SW480 (cell line): Measurements from ENCODE around the gene LRIG1.
"Not testable (repeated sequence)": the region's sequence is repeated elsewhere in the genome, so short reads cannot be mapped to it uniquely, and the experiment has no call there.

Source experiments
- DNase-seq: peaks from one replicate; pipeline ENCODE4 v3.0.0-alpha.2; 2016; ENCODE audit warnings: low spot score

Gene LRIG1

DNA sequence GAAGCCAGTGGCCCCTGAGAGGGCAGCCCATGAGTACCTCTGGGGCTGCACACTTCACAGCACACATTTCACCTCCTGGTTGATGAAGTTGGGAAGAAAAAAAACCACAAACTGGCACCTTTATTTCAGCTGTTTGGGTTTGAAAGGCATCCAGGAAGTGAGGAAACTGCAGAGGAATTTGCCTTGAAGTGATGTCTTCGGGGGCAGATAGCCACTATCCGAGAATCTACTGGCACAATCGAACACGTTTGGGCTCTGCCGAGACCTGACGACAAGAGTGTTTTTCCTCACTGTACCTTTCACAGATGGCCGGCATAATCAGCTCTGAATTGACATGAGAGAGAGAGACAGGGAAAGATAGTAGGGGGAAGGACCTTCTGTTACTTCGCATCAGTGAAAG lies 59.7 kb downstream of the LRIG1 start:
- DNase-seq = peak; percentile 35

GRCh38 chr3:66439666-66440344 lies 61.0 kb downstream of the LRIG1 start:
- no peak for DNase-seq

GRCh38 chr3:66438046-66438445 lies 62.8 kb downstream of the LRIG1 start:
- DNase-seq = no peak

DNA sequence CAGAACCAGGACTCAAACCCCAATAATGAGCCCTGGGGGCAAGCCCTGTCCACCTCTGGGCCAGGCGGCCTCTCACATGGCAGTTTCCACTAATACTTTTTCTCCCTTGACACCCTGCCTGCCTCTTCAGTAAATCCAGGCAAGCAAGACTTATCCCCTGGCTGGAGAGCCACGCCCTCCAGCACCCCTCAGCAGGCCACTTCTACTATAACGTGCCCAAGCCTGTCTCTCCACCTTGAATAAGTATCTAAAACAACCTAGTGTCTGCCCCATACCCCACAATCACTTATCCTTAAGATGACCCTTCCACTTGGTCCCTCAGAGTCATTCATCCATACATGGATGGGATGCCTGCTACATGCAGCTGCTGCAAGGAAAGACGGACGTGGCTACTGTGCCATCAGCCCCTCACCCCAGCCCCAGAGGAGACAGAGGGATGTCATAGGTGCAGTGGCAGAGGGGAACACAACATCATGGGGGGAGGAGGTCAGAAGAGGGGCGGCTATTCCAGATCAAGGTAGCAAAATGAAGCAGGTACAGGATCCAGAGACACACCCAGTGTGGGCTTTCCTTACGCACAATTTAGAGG lies 63.4 kb downstream of the LRIG1 start:
- DNase-seq = no peak

- DNase-seq = no peak
These were observed 64.8 kb downstream of the LRIG1 start for GRCh38 chr3:66435989-66436388.

DNA sequence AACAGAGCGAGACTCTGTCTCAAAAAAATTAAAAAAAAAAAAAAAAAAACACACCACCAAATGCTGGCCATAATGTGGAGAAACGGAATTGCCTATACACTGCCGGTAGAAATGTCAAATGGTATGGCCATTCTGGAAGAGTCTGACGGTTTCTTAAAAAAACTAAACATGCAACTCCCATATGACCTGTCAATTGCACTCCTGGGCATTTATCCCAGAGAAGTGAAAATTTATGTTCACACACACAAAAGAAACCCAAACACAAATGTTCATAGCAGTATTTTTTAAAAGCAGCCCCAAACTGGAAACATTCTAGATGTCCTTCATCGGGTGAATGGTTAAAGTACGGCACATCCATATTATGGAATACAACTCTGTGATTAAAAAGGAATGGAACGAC lies 66.1 kb downstream of the LRIG1 start:
- no peak for DNase-seq

DNA sequence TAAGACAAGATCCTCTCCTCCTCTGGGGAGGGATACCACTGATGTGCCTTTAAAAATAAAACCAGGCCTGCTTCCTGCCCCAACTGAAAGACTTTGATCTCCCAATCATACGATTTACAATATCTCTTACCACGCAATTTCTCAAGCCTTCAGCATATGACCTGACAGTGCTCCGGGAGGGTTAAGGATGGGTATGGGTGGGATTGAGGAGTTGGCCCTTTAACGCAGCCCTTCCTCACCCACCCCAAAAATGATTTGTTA lies 67.4 kb downstream of the LRIG1 start:
- DNase-seq = no peak

GRCh38 chr3:66432767-66433521 lies 67.9 kb downstream of the LRIG1 start:
- DNase-seq = no peak

GRCh38 chr3:66432041-66432766 lies 68.6 kb downstream of the LRIG1 start:
- no peak for DNase-seq

GRCh38 chr3:66431494-66431893 lies 69.3 kb downstream of the LRIG1 start:
- no peak for DNase-seq

DNA sequence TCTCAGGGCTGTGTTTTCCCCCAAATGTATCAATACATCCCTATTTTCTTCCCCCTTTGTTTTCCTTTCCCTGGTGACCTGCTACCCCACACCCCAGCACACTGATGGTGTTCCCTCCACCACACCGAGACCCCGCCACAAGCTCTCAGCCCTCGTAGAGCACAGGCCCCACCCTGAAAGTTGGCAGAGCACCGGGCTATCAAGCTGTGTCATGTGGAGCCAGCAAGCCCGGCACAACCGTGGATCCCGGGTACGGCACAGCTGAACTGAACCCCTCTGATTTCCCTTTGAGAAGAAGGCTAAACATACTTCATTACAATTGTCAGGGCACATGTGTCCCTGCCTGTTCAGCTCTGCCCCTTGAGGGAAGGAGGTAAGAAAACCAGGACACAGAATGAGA lies 69.9 kb downstream of the LRIG1 start:
- no peak for DNase-seq

- DNase-seq = peak; percentile 18
These were observed 72.1 kb downstream of the LRIG1 start for GRCh38 chr3:66428733-66429132.

- no peak for DNase-seq
These were observed 72.8 kb downstream of the LRIG1 start for GRCh38 chr3:66427951-66428474.

DNA sequence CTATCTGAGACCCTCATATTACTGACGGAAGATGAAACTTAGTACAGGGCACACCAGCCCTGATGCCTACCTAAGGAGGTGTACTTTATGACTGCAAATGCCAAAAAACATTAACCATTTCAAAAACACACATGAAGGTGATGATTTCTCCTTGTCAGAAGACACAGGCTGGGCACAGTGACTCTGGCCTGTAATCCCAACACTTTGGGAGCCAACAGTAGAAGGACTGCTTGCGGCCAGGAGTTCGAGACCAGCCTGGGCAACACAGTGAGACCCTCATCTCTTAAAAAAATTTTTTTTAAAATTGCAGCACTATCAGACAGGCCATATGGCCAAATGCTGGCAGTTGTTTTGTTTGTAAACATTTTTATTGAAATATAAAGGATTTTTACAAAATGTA lies 73.5 kb downstream of the LRIG1 start:
- no peak for DNase-seq

GRCh38 chr3:66426135-66426534 lies 74.7 kb downstream of the LRIG1 start:
- no peak for DNase-seq

DNA sequence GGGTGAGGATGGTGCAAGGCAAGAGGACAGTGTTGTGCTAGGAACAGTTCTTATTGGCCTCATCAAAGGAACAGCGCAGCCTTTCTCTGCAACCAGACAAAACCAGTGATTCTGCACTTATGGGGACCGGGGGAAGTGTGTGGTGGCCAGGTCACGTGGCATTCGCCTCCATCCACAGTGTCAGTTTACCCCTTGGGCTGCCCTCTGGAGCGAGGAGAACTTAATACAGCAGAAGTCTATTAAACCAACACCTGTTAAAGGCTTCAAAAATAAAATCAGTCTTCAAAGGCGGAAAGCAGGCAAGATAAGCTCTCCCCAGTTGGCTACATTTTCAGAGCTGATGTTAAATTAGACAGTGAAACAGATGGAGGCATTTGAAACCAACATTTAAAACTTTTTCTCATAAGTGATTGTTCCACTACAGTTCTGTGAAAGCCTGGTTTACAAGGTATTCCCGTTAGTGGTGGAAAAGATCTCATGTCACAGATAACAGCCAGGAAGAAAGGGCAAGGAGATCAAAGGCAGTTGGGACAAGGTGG lies 75.2 kb downstream of the LRIG1 start:
- DNase-seq = no peak

GRCh38 chr3:66425032-66425431 lies 75.8 kb downstream of the LRIG1 start:
- no peak for DNase-seq

DNA sequence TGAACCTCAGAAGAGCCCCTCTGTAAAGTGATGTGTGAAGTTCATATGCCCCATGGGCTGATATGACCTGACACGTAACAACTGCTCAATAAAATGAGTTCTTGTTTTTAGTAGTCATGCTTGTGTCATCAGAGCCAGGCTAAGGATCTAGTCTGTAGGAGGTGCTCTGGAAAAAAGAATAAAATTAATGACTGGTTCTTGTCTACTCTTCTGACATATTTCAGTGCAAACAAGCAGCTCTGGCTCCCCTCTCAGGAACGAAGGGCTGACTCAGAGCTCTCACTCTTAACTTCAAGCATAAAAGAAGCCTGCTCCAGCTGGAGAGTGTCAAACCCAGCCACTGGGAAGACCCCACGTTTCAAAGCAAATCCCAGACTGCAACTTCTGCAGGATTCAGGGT lies 77.0 kb downstream of the LRIG1 start:
- DNase-seq = no peak

DNA sequence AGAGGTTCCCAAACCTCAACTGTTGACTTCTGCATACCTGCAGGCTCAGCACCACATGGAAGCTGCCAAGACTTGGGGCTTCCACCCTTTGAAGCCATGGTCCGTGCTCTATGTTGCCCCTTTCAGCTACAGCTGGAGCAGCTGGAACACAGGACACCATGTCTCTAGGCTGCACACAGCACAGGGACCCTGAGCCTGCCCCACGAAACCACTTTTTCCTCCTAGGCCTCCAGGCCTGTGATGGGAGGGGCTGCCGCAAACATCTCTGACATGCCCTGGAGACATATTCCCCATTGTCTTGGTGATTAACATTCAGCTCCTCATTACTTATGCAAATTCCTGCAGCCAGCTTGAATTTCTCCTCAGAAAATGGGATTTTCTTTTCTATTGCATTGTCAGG lies 78.9 kb downstream of the LRIG1 start:
- DNase-seq = not testable (repeated sequence)

- DNase-seq = not testable (repeated sequence)
These were observed 79.7 kb downstream of the LRIG1 start for GRCh38 chr3:66421144-66421543.

GRCh38 chr3:66419036-66419435 lies 81.8 kb downstream of the LRIG1 start:
- no peak for DNase-seq

DNA sequence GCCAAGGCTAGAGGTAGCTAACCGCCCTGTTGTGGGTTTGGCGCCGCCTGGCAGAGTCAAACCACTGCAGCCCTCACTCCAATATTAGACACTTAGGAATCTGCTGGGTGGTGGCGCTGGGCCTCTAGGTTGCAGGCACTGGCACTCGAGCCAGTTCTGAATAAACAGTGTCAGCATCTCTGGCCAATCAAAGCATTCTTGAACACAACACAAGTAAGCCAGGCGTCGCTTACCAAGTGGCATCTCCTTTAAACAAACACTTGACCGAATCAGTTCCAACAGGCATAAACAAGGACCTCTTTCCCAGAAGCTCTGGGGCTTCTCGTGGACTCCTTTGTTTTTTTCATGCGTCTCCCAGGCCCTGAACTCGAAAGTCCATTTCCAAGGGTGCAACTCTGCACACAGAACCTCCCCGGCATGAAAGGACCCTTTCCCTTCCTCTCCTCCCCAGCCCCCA lies 82.3 kb downstream of the LRIG1 start:
- no peak for DNase-seq
